Activated T-cell treated with anti-CD3 and anti-CD28 coated beads, Interleukin-2, amount 50 U/mL, for 72 hours (primary cell): Measurements from ENCODE around the gene THSD1. TPM values are rescaled to one million over a fixed set of nuclear protein-coding genes. Genes with fewer than 3 reads are reported as not detected.
"Not testable (repeated sequence)": the region's sequence is repeated elsewhere in the genome, so short reads cannot be mapped to it uniquely, and the experiment has no call there.

ENCODE experiments used
- ATAC-seq, 2 donors: fragments of 150-1000 bp; cut with Tn5 transposase; replicated peaks in 1 of 2; 2 replicates each; pipeline ENCODE4 v1.10.0; 2021; ENCODE audit warnings: moderate library complexity in 2 of 2, mild to moderate bottlenecking in 1 of 2
- DNase-seq, 2 donors: peaks; one replicate each; pipeline ENCODE4 v3.0.0; 2021 to 2022; ENCODE audit warnings: mixed read lengths in 1 of 2
- H3K27ac Mint-ChIP-seq: one replicate; pipeline ENCODE4 v1.8.0; 2022; ENCODE audit warnings: mild to moderate bottlenecking, moderate library complexity, mixed read lengths
- H3K27me3 Mint-ChIP-seq: one replicate; pipeline ENCODE4 v1.8.0; 2022; ENCODE audit warnings: low read depth, mixed read lengths
- H3K36me3 Mint-ChIP-seq, 2 donors: one replicate each; pipeline ENCODE4 v1.8.0; 2022; ENCODE audit warnings: mixed read lengths in 2 of 2, mild to moderate bottlenecking in 1 of 2; ENCODE audit not compliant: insufficient read depth in 2 of 2
- H3K4me1 Mint-ChIP-seq: one replicate; pipeline ENCODE4 v1.8.0; 2022; ENCODE audit warnings: low read depth, mixed read lengths
- H3K4me3 Mint-ChIP-seq, 2 donors: one replicate each; pipeline ENCODE4 v1.8.0; 2022; ENCODE audit warnings: mild to moderate bottlenecking in 2 of 2, mixed read lengths in 2 of 2, moderate library complexity in 2 of 2
- H3K9me3 Mint-ChIP-seq, 2 donors: one replicate each; pipeline ENCODE4 v1.8.0; 2022; ENCODE audit warnings: mixed read lengths in 2 of 2
- total RNA-seq, 2 donors: library from RNA; stranded (reverse); gene quantifications; one replicate each; pipeline ENCODE4 v1.2.3, GENCODE V29; 2022

The THSD1 gene
- total RNA-seq, 2 donors from 2014 or later, result 0.35 to 0.48 TPM

- not testable (repeated sequence) for DNase-seq, H3K4me3 Mint-ChIP-seq, H3K9me3 Mint-ChIP-seq, H3K27me3 Mint-ChIP-seq, H3K27ac Mint-ChIP-seq, H3K36me3 Mint-ChIP-seq, ATAC-seq, H3K4me1 Mint-ChIP-seq
These were observed 74.1 kb downstream of the THSD1 start for GRCh38 chr13:52331844-52332243.

Other genes with a start within 250 kb of the THSD1 start
- gene NEK3, start 246.6 kb downstream of the THSD1 start, total RNA-seq, result 10 to 100 TPM; 14.4 to 14.9 TPM
- gene VPS36, start 44.5 kb upstream of the THSD1 start, total RNA-seq, result 10 to 100 TPM; 38.8 to 40.2 TPM
- gene CKAP2, start 49.3 kb upstream of the THSD1 start, total RNA-seq, result 10 to 100 TPM; 61.1 to 71.7 TPM
- 10 to 100 TPM; 12.3 TPM for gene HNRNPA1L2, start 236.3 kb upstream of the THSD1 start, total RNA-seq
- 10 to 100 TPM; 47.9 to 51.0 TPM for gene SUGT1, start 246.7 kb upstream of the THSD1 start, total RNA-seq